NCI-H460 (cell line): ENCODE measurements around the gene GLO1. TPM values are rescaled to one million over a fixed set of nuclear protein-coding genes. Genes with fewer than 3 reads are reported as not detected.

ENCODE experiments used
- DNase-seq: peaks from one replicate; pipeline ENCODE4 v3.0.0-alpha.2; 2016; ENCODE audit warnings: low read depth; ENCODE audit errors: extremely low read depth
- total RNA-seq: library from RNA; depleted of rRNA; stranded (reverse); fragments of >200 nt; shearing (Covaris generic); gene quantifications from 2 replicates; pipeline ENCODE4 v1.2.3, GENCODE V29; 2014; rRNA removed

GLO1 gene
- total RNA-seq, 1 experiment from 2014 or later: 218 TPM

DNA sequence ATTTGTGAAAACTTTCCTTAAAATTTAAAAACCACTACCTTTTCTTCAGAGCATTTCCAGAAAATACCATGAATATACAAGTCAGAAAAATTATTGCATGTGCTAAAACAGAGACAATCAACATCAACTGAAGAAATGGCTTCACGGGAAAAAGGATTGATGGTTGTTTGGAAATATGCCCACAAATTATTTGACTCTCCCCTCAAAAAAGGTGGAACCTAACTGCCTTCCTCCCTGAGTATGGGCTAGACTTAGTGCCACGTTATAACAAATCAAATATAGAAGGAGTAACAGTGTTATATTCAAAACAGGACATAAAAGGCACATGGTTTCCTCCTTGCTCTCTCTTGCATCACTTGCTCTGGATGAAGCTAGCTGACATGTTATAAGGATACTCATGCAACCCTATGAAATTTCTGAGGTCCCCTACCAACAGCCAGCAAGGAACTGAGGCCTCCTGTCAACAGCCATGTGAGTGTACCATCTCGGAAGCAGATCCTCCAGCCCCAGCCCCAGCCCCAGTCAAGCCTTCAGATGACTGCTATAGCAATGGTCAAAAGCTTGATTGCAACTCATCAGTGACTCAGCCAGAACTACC lies 71.7 kb downstream of the GLO1 start:
- DNase-seq: peak; percentile 18

Other genes with a start within 250 kb of the GLO1 start
- 4.5 and 4.9 TPM in 2 replicates for gene BTBD9, start 63.2 kb downstream of the GLO1 start, total RNA-seq
- not detected in 2 replicates for gene DNAH8, start 12.2 kb upstream of the GLO1 start, total RNA-seq